Measurements from ENCODE around the gene IGSF10.

- TF ChIP-seq CTCF (IDR thresholded peaks at IDR 0.05) (peak; percentile 20; the same call in 1 of the 2 replicates), ZFX (IDR thresholded peaks at IDR 0.05; ENCODE audit: borderline replicate concordance) (no peak)
Observed at GRCh38 chr3:151426341-151426657, 34.6 kb downstream of the IGSF10 start.
